Peyer's patch (tissue), 4 donors: Measurements from ENCODE around the gene ARHGEF33. TPM values are rescaled to one million over a fixed set of nuclear protein-coding genes. Genes with fewer than 3 reads are reported as not detected.
A peak's percentile ranks its signal among the peaks of the same experiment; 100 is the strongest.

Source experiments
- DNase-seq, 3 donors: peaks; one replicate each; pipeline ENCODE4 v3.0.0-alpha.2; 2017 to 2019
- H3K27ac ChIP-seq, 4 donors: fragments of 200-600 bp; sonication (generic); one replicate each; pipeline ENCODE4 v1.5.1; 2016 to 2019
- H3K27me3 ChIP-seq, 2 donors: fragments of 200-600 bp; sonication (generic); one replicate each; pipeline ENCODE4 v1.5.1; 2019
- H3K36me3 ChIP-seq, 3 donors: fragments of 200-600 bp; sonication (generic); one replicate each; pipeline ENCODE4 v1.5.1; 2016 to 2019
- H3K4me1 ChIP-seq, 4 donors: fragments of 200-600 bp; sonication (generic); one replicate each; pipeline ENCODE4 v1.5.1; 2016 to 2019
- H3K4me3 ChIP-seq, 4 donors: fragments of 200-600 bp; sonication (generic); 1 replicate in 3 of 4; 2 replicates in 1 of 4; pipeline ENCODE4 v1.5.1; 2016 to 2019; ENCODE audit warnings: mild to moderate bottlenecking in 1 of 4
- H3K9me3 ChIP-seq, 4 donors: fragments of 200-600 bp; sonication (generic); one replicate each; pipeline ENCODE4 v1.5.1; 2016 to 2019; ENCODE audit warnings: mild to moderate bottlenecking in 1 of 4
- POLR2A ChIP-seq, 2 donors: fragments of 450-650 bp; IDR thresholded peaks; one replicate each; pipeline ENCODE4 v1.5.1; 2017; ENCODE audit warnings: antibody characterized with exemption in 2 of 2, mild to moderate bottlenecking in 2 of 2, moderate library complexity in 2 of 2
- total RNA-seq, 4 donors: library from RNA; depleted of rRNA; stranded (reverse); fragments of >200 nt; gene quantifications; one replicate each; pipeline ENCODE4 v1.1.0, GENCODE V29; 2016
- TF ChIP-seq, protein P1 (sequence below), 6 experiments: fragments of 450-650 bp in 4 of 6; fragments of 200-600 bp in 2 of 6; sonication (generic) in 1 of 6; IDR thresholded peaks; one replicate each; pipeline ENCODE4 v1.5.1; 2017 to 2019; ENCODE audit warnings: antibody characterized with exemption in 6 of 6, mild to moderate bottlenecking in 3 of 6, moderate library complexity in 1 of 6

The ARHGEF33 gene
- total RNA-seq, 4 donors from 2014 or later: 0.18 to 1.3 (median 0.28) TPM; not detected in 1

DNA sequence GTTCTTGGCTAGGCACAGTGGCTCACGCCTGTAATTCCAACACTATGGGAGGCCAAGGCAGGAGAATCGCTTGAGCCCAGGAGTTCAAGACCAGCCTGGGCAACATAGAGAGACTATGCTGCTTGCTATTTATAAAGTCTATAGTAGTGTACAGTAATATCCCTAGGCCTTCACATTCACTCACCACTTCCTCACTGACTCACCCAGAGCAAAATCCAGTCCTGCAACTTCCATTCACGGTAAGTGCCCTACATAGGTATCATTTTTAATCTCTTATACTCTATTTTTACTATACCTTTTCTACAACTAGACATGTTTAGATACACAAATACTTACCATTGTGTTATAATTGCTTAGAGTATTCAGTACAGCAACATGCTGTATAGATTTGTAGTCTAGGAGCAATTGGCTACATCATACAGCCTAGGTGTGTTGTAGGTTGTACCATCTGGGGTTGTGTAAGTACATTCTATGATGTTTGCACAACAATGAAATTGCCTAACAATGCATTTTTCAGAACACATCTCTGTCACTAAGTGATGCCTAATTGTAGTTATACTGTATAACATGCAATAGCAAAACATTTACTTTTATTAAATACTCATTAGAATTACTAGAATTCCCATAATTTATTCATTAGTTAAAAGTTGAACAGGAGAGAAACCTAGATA is 22.8 kb upstream of the ARHGEF33 start:
- Histone ChIP-seq H3K36me3 (peaks cover 0 to 5% (median 0%) of the 10 kb centered on the region in 3 donors), H3K27me3 (no peaks in the 10 kb centered on the region), H3K9me3 (no peaks in the 10 kb centered on the region), H3K4me1 (no peaks in the 10 kb centered on the region), H3K4me3 (no peak overlapping the region), H3K27ac (no peak overlapping the region)
- no peak for TF ChIP-seq POLR2A (IDR thresholded peaks at IDR 0.05)
- TF ChIP-seq, protein P1, sequence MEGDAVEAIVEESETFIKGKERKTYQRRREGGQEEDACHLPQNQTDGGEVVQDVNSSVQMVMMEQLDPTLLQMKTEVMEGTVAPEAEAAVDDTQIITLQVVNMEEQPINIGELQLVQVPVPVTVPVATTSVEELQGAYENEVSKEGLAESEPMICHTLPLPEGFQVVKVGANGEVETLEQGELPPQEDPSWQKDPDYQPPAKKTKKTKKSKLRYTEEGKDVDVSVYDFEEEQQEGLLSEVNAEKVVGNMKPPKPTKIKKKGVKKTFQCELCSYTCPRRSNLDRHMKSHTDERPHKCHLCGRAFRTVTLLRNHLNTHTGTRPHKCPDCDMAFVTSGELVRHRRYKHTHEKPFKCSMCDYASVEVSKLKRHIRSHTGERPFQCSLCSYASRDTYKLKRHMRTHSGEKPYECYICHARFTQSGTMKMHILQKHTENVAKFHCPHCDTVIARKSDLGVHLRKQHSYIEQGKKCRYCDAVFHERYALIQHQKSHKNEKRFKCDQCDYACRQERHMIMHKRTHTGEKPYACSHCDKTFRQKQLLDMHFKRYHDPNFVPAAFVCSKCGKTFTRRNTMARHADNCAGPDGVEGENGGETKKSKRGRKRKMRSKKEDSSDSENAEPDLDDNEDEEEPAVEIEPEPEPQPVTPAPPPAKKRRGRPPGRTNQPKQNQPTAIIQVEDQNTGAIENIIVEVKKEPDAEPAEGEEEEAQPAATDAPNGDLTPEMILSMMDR (IDR thresholded peaks at IDR 0.05): no peak
- DNase-seq: no peak

GRCh38 chr2:38871432-38871831 is 18.2 kb upstream of the ARHGEF33 start:
- no peak overlapping the region for H3K4me3 ChIP-seq
- no peaks in the 10 kb centered on the region for H3K9me3 ChIP-seq
- TF ChIP-seq POLR2A (IDR thresholded peaks at IDR 0.05): no peak
- TF ChIP-seq, protein P1 (IDR thresholded peaks at IDR 0.05): no peak
- H3K27me3 ChIP-seq: no peaks in the 10 kb centered on the region
- no peak overlapping the region for H3K27ac ChIP-seq
- no peaks in the 10 kb centered on the region for H3K36me3 ChIP-seq
- DNase-seq: no peak
- peaks cover 0 to 4% (median 0%) of the 10 kb centered on the region in 4 donors for H3K4me1 ChIP-seq

DNA sequence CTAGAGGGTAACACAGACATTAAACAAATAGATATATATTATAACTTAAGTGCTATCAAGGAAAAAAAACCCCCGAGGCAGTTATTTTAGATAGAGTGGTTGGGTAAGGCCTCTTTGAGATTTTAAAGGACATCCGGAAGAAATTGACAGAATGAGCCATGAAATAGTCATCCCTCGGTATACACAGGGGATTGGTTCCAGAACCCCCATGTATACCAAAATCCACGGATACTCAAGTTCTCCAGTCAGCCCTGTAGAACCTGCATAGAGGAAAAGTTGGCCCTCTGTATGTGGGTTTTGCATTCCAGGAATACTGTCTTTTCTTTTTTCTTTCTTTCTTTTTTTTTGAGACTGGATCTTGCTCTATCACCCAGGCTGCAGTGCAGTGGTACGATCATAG is 15.9 kb upstream of the ARHGEF33 start:
- H3K9me3 ChIP-seq: no peaks in the 10 kb centered on the region
- TF ChIP-seq, protein P1 (IDR thresholded peaks at IDR 0.05): no peak
- TF ChIP-seq POLR2A (IDR thresholded peaks at IDR 0.05): no peak
- peaks cover 0 to 9% (median 0%) of the 10 kb centered on the region in 4 donors for H3K4me1 ChIP-seq
- DNase-seq: no peak
- H3K36me3 ChIP-seq: no peaks in the 10 kb centered on the region
- H3K4me3 ChIP-seq: no peak overlapping the region
- no peak overlapping the region for H3K27ac ChIP-seq
- H3K27me3 ChIP-seq: no peaks in the 10 kb centered on the region

GRCh38 chr2:38875227-38875575 is 14.5 kb upstream of the ARHGEF33 start:
- Histone ChIP-seq H3K4me3 (peak overlapping the region; percentile 60 to 83 (median 76)), H3K36me3 (no peaks in the 10 kb centered on the region), H3K9me3 (no peaks in the 10 kb centered on the region), H3K4me1 (peaks cover 0 to 9% (median 0%) of the 10 kb centered on the region in 4 donors), H3K27ac (peak overlapping the region; percentile 51 to 79 (median 62)), H3K27me3 (no peaks in the 10 kb centered on the region)
- DNase-seq: no peak
- TF ChIP-seq, protein P1 (IDR thresholded peaks at IDR 0.05): no peak
- TF ChIP-seq POLR2A (IDR thresholded peaks at IDR 0.05): no peak

GRCh38 chr2:38875576-38876367 is 13.9 kb upstream of the ARHGEF33 start, which contains the start of the genes DHX57 and MORN2:
Gene DHX57, minus strand, starts transcription at chr2:38875934. Its CDS starts 7,529 bp downstream, at chr2:38868405.
Gene MORN2, plus strand, starts transcription at chr2:38875976.
- Histone ChIP-seq H3K4me3 (peak within 1 kb of the TSS; percentile 60 to 83 (median 76)), H3K27me3 (no peaks in the 10 kb centered on the region), H3K4me1 (peaks cover 0 to 9% (median 0%) of the 10 kb centered on the region in 4 donors), H3K9me3 (no peaks in the 10 kb centered on the region), H3K27ac (peak within 1 kb of the TSS; percentile 51 to 79 (median 62)), H3K36me3 (no peaks in the 10 kb centered on the region)
- TF ChIP-seq, protein P1 (IDR thresholded peaks at IDR 0.05): no peak
- no peak for TF ChIP-seq POLR2A (IDR thresholded peaks at IDR 0.05)
- DNase-seq: peak; percentile 86 to 95 (median 93)
